Right atrium auricular region (tissue), 2 donors: ENCODE results near the gene AGAP1. TPM values are rescaled to one million over a fixed set of nuclear protein-coding genes. Genes with fewer than 3 reads are reported as not detected.

Source experiments
- DNase-seq: peaks from one replicate; pipeline ENCODE4 v3.0.0-alpha.2; 2019; ENCODE audit warnings: low spot score
- H3K27ac ChIP-seq, 2 donors: fragments of 200-600 bp; sonication (generic); 1 replicate in 1 of 2; 2 replicates in 1 of 2; pipeline ENCODE4 v1.5.1; 2016 to 2019
- H3K27me3 ChIP-seq, 2 donors: fragments of 200-600 bp; sonication (generic); one replicate each; pipeline versions ENCODE4 v1.5.1 to v1.6.0; 2017 to 2019
- H3K36me3 ChIP-seq: fragments of 200-600 bp; sonication (generic); one replicate; pipeline ENCODE4 v1.5.1; 2016
- H3K4me1 ChIP-seq, 2 donors: fragments of 200-600 bp; sonication (generic); one replicate each; pipeline versions ENCODE4 v1.5.1 to v1.6.0; 2017 to 2019
- H3K4me3 ChIP-seq, 2 donors: fragments of 200-600 bp; sonication (generic); 1 replicate in 1 of 2; 2 replicates in 1 of 2; pipeline ENCODE4 v1.5.1; 2017 to 2019; ENCODE audit warnings: mild to moderate bottlenecking in 1 of 2, moderate library complexity in 1 of 2
- H3K9me3 ChIP-seq, 2 donors: fragments of 200-600 bp; sonication (generic); one replicate each; pipeline ENCODE4 v1.5.1; 2019
- total RNA-seq, 2 donors: library from RNA; depleted of rRNA; stranded (reverse); fragments of >200 nt; gene quantifications; one replicate each; pipeline ENCODE4 v1.1.0, GENCODE V29; 2016
- TF ChIP-seq, protein P1 (sequence below), 2 donors: fragments of 200-600 bp; sonication (generic); IDR thresholded peaks; one replicate each; pipeline ENCODE4 v1.5.1; 2019; ENCODE audit warnings: antibody characterized with exemption in 2 of 2

The AGAP1 gene
- total RNA-seq, 2 donors from 2014 or later: 11.6 to 17.2 TPM

DNA sequence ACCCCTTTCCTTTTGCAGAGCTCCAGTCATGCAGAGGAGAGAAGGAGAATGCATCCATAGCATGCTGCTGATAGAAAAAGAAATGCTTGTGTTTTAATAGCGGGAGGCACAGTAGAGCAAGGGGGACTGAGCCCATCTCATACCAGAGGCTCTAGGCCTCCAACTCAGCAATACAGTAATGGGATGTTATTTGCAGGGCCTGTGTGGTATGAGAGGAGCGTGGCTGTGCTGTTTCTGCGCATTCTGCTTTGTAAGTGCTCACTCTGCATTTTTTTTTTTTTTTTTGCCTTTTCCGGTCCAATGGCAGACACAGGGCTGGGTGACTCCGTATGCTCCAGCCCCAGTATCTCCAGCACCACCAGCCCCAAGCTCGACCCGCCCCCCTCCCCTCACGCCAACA, 474.3 kb downstream of the AGAP1 start:
- Histone ChIP-seq H3K4me1 (no peaks in the 10 kb centered on the region), H3K27me3 (no peaks in the 10 kb centered on the region), H3K27ac (no peak overlapping the region), H3K4me3 (no peak overlapping the region), H3K36me3 (peaks cover 5% of the 10 kb centered on the region), H3K9me3 (no peaks in the 10 kb centered on the region)
- TF ChIP-seq, protein P1, sequence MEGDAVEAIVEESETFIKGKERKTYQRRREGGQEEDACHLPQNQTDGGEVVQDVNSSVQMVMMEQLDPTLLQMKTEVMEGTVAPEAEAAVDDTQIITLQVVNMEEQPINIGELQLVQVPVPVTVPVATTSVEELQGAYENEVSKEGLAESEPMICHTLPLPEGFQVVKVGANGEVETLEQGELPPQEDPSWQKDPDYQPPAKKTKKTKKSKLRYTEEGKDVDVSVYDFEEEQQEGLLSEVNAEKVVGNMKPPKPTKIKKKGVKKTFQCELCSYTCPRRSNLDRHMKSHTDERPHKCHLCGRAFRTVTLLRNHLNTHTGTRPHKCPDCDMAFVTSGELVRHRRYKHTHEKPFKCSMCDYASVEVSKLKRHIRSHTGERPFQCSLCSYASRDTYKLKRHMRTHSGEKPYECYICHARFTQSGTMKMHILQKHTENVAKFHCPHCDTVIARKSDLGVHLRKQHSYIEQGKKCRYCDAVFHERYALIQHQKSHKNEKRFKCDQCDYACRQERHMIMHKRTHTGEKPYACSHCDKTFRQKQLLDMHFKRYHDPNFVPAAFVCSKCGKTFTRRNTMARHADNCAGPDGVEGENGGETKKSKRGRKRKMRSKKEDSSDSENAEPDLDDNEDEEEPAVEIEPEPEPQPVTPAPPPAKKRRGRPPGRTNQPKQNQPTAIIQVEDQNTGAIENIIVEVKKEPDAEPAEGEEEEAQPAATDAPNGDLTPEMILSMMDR (IDR thresholded peaks at IDR 0.05): no peak
- DNase-seq: no peak

DNA sequence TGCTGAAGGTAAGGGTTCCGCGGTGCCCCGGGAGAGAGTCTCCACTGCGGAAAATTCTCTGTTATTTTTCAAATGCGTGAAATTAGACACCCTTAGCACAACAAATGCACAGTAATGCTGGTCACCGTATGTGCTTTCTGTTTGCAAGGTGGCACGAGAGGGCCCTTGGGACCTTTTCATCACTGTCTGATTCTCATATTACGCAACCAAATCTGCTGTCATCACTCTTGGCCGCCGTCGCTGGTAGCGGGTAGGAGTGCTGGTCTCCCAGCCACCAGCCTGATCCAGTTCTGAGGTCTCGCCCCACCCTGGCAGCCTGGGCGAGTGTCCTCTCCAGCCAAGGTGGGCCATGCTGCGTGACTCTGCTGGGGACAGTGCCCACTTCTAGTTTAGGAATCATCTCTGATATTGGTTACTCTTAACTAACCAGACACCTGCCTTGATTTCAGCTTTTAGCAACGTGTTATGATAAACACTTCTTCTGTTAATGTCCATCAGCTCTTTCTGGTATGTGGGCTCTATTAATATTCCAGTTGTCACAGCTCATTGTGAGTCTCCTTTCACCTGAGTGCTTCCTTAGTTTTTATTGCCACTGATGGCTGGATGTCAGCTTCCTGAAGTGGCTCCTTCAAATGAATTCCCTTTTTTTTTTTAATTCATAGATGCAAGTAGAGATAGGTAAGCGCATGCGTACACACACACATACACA, 474.9 kb downstream of the AGAP1 start:
- no peak overlapping the region for H3K4me3 ChIP-seq
- DNase-seq: no peak
- peaks cover 5% of the 10 kb centered on the region for H3K36me3 ChIP-seq
- H3K27ac ChIP-seq: peak overlapping the region in 1 of 2 donors; percentile 6
- H3K27me3 ChIP-seq: no peaks in the 10 kb centered on the region
- no peaks in the 10 kb centered on the region for H3K4me1 ChIP-seq
- TF ChIP-seq, protein P1 (IDR thresholded peaks at IDR 0.05): no peak
- no peaks in the 10 kb centered on the region for H3K9me3 ChIP-seq

DNA sequence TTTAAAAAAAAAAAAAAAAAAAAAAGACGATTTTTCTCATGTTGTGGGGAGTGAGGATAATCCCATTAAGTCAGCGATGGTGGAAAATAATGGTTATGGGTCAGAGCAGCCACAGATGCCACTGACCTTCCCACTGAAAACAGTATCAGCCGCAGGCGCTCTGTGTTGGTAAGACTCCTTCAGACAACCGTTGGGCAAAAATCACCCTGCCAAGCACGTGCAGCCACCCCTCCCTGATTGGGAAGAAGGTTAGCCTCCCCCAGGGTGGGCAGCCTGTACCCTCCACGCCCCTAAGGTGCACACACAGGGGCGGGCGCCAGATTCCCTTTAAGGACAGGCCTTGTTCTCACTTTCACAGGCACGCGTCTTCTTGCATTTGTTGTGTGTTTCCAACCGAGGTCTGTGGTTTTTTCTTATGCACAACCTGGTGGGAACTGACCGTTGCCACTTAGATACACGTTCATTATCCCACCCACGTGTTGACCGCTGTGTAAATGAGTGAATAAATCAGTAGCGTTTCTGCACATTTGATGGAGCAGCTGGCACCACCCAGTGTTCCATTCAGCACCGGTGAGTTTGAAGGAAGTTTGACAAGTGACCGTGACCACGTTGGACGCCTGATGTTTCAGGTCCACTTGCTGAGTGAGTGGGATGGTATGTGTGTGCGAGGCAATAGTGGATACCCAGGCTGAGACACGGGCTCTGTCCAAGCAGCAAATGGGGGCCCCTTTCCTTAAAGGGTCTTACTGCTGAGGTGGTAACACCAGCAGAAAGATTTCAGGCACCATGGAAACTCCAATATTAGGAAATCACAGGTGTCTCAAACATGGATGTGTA, 476.6 kb downstream of the AGAP1 start:
- Histone ChIP-seq H3K36me3 (peaks cover 5% of the 10 kb centered on the region), H3K27me3 (no peaks in the 10 kb centered on the region), H3K27ac (no peak overlapping the region), H3K9me3 (no peaks in the 10 kb centered on the region), H3K4me3 (no peak overlapping the region), H3K4me1 (no peaks in the 10 kb centered on the region)
- DNase-seq: no peak
- TF ChIP-seq, protein P1 (IDR thresholded peaks at IDR 0.05): no peak

DNA sequence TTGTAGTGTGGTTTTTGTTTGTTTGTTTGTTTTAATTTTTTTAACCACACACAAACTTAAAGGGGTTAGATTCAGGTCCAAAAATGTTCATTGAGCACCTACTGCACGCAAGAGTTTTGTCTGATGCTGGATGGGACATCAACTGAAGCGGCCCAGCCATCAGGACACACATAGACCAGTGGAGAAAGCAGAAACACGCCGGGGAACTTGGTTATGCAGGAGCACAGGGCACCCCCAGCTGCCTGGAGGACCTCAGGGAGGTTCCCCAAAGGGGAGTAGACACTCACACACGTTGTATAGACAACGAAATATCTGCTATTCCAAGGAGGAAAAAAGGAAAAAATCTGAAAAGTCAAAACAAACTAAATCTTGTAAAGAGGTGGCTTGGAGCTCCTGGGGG, 482.7 kb downstream of the AGAP1 start:
- H3K4me3 ChIP-seq: no peak overlapping the region
- TF ChIP-seq, protein P1 (IDR thresholded peaks at IDR 0.05): no peak
- no peaks in the 10 kb centered on the region for H3K36me3 ChIP-seq
- no peak for DNase-seq
- no peaks in the 10 kb centered on the region for H3K27me3 ChIP-seq
- no peaks in the 10 kb centered on the region for H3K4me1 ChIP-seq
- no peak overlapping the region for H3K27ac ChIP-seq
- H3K9me3 ChIP-seq: no peaks in the 10 kb centered on the region

DNA sequence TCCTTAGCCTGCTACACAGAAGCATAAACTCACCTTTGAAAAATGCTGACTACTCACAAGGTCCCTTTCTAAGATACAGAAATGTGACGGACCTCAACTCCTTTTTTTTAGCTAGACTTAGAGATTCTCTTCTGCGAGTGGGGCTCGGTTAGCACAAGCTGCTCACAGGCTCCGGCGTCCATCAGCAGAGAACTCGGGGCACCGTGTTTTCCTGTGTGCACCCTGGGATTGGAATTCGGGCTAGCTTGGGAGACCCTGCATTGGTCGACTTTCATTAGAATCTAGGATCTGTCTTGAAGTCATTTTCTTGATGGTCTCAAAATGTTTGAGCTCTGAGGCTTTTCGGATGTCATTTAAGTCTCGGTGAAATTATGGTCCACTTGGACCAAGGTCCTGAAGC, 483.1 kb downstream of the AGAP1 start:
- Histone ChIP-seq H3K9me3 (no peaks in the 10 kb centered on the region), H3K4me3 (no peak overlapping the region), H3K27ac (no peak overlapping the region), H3K36me3 (no peaks in the 10 kb centered on the region), H3K27me3 (no peaks in the 10 kb centered on the region), H3K4me1 (no peaks in the 10 kb centered on the region)
- no peak for DNase-seq
- TF ChIP-seq, protein P1 (IDR thresholded peaks at IDR 0.05): no peak
